Embryonic facial prominence (tissue), 1 donor: ENCODE measurements around the gene KASH5.
"Not testable (repeated sequence)": the region's sequence is repeated elsewhere in the genome, so short reads cannot be mapped to it uniquely, and the experiment has no call there.

Source experiments
- DNase-seq: peaks from one replicate; pipeline ENCODE4 v3.0.0-alpha.2; 2016; ENCODE audit errors: extremely low spot score

KASH5 gene

GRCh38 chr19:49436381-49437017 is 48.5 kb downstream of the KASH5 start:
- no peak for DNase-seq

- no peak for DNase-seq
Measured at GRCh38 chr19:49437231-49437630, 49.2 kb downstream of the KASH5 start.

- no peak for DNase-seq
Measured at GRCh38 chr19:49438261-49438660, 50.2 kb downstream of the KASH5 start.

- no peak for DNase-seq
Measured at GRCh38 chr19:49439836-49440235, 51.8 kb downstream of the KASH5 start.

GRCh38 chr19:49440439-49441209 is 52.6 kb downstream of the KASH5 start:
- DNase-seq: no peak

- DNase-seq: no peak
Measured at GRCh38 chr19:49441210-49441959, 53.3 kb downstream of the KASH5 start, which contains the start of gene SLC17A7. TSS of gene SLC17A7 (minus strand) at chr19:49441527. CDS start at chr19:49441379, 148 bp downstream.

GRCh38 chr19:49441960-49442350 is 53.9 kb downstream of the KASH5 start:
- no peak for DNase-seq

- no peak for DNase-seq
Measured at GRCh38 chr19:49442354-49442753, 54.3 kb downstream of the KASH5 start.

- DNase-seq: no peak
Measured at GRCh38 chr19:49442771-49443365, 54.8 kb downstream of the KASH5 start.

- DNase-seq: peak; percentile 95
Measured at GRCh38 chr19:49443366-49444099, 55.5 kb downstream of the KASH5 start.

- DNase-seq: not testable (repeated sequence)
Measured at GRCh38 chr19:49444100-49444700, 56.2 kb downstream of the KASH5 start.

GRCh38 chr19:49445997-49446396 is 57.9 kb downstream of the KASH5 start:
- DNase-seq: no peak

GRCh38 chr19:49447485-49448431 is 59.7 kb downstream of the KASH5 start:
- no peak for DNase-seq

GRCh38 chr19:49448432-49448786 is 60.4 kb downstream of the KASH5 start:
- DNase-seq: no peak

GRCh38 chr19:49450405-49450804 is 62.4 kb downstream of the KASH5 start:
- no peak for DNase-seq

- peak; percentile 99 for DNase-seq
Measured at GRCh38 chr19:49451430-49452181, 63.6 kb downstream of the KASH5 start, which contains the start of gene PIH1D1. TSS of gene PIH1D1 (minus strand) at chr19:49451814. CDS start at chr19:49451574, 240 bp downstream.

- DNase-seq: peak; percentile 97
Measured at GRCh38 chr19:49453013-49453756, 65.1 kb downstream of the KASH5 start, which contains the start of gene ALDH16A1. TSS of gene ALDH16A1 (plus strand) at chr19:49453225. CDS start at chr19:49453332, 107 bp downstream.

- DNase-seq: no peak
Measured at GRCh38 chr19:49453757-49454240, 65.8 kb downstream of the KASH5 start.
